PC-9 (cell line): Measurements from ENCODE around the gene FBXO44.

Experiments
- EZH2 ChIP-seq: fragments of 200-600 bp; sonication (generic); IDR thresholded peaks from 2 replicates; pipeline ENCODE4 v1.8.0; 2017; ENCODE audit warnings: antibody characterized with exemption, low read depth
- TF ChIP-seq, protein P1 (sequence below): fragments of 200-600 bp; sonication (generic); conservative IDR thresholded peaks from 2 replicates; pipeline ENCODE4 v1.6.1; 2017; ENCODE audit warnings: mixed run types, antibody characterized with exemption, mild to moderate bottlenecking, moderate library complexity

- TF ChIP-seq, protein P1, sequence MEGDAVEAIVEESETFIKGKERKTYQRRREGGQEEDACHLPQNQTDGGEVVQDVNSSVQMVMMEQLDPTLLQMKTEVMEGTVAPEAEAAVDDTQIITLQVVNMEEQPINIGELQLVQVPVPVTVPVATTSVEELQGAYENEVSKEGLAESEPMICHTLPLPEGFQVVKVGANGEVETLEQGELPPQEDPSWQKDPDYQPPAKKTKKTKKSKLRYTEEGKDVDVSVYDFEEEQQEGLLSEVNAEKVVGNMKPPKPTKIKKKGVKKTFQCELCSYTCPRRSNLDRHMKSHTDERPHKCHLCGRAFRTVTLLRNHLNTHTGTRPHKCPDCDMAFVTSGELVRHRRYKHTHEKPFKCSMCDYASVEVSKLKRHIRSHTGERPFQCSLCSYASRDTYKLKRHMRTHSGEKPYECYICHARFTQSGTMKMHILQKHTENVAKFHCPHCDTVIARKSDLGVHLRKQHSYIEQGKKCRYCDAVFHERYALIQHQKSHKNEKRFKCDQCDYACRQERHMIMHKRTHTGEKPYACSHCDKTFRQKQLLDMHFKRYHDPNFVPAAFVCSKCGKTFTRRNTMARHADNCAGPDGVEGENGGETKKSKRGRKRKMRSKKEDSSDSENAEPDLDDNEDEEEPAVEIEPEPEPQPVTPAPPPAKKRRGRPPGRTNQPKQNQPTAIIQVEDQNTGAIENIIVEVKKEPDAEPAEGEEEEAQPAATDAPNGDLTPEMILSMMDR, result no peak
- TF ChIP-seq EZH2, result no peak
These were observed 4.2 kb upstream of the FBXO44 start for GRCh38 chr1:11650331-11650991.
